Endothelial cell (in vitro differentiated cells): ENCODE data around the gene MIEN1. TPM values are rescaled to one million over a fixed set of nuclear protein-coding genes. Genes with fewer than 3 reads are reported as not detected.
"Not testable (repeated sequence)": the region's sequence is repeated elsewhere in the genome, so short reads cannot be mapped to it uniquely, and the experiment has no call there.

Experiments used
- DNase-seq: peaks from one replicate; pipeline ENCODE4 v3.0.0; 2021; ENCODE audit warnings: low spot score
- H3K27ac Mint-ChIP-seq: one replicate; pipeline ENCODE4 v1.8.0; 2021; ENCODE audit warnings: mixed read lengths, inconsistent platforms; ENCODE audit not compliant: unreplicated experiment
- H3K27me3 Mint-ChIP-seq: one replicate; pipeline ENCODE4 v1.8.0; 2021; ENCODE audit warnings: mild to moderate bottlenecking, moderate library complexity, mixed read lengths, inconsistent platforms; ENCODE audit not compliant: unreplicated experiment
- H3K36me3 Mint-ChIP-seq: one replicate; pipeline ENCODE4 v1.8.0; 2021; ENCODE audit warnings: mild to moderate bottlenecking, low read depth, mixed read lengths, inconsistent platforms; ENCODE audit not compliant: unreplicated experiment
- H3K4me1 Mint-ChIP-seq: one replicate; pipeline ENCODE4 v1.8.0; 2021; ENCODE audit warnings: mild to moderate bottlenecking, mixed read lengths, inconsistent platforms; ENCODE audit not compliant: unreplicated experiment
- H3K4me3 Mint-ChIP-seq: one replicate; pipeline ENCODE4 v1.8.0; 2021; ENCODE audit warnings: mild to moderate bottlenecking, mixed read lengths, inconsistent platforms; ENCODE audit not compliant: unreplicated experiment
- H3K9me3 Mint-ChIP-seq: one replicate; pipeline ENCODE4 v1.8.0; 2021; ENCODE audit warnings: mixed read lengths, inconsistent platforms; ENCODE audit not compliant: unreplicated experiment
- total RNA-seq: library from RNA; stranded (reverse); fragmentation: NEBNext Ultra II Directional; extraction: Animal tissue kit (Norgen Biotek cat#: 25700); gene quantifications from one replicate; pipeline ENCODE4 v1.2.1, GENCODE V29; 2021; ENCODE audit not compliant: unreplicated experiment
- TF ChIP-seq, protein P1 (sequence below): fragments of 200-600 bp; sonication (generic); IDR thresholded peaks from one replicate; pipeline ENCODE4 v1.5.0; 2021; ENCODE audit warnings: antibody characterized with exemption; ENCODE audit not compliant: unreplicated experiment

The MIEN1 gene
- total RNA-seq, 1 donor from 2014 or later, result 15.5 TPM

DNA sequence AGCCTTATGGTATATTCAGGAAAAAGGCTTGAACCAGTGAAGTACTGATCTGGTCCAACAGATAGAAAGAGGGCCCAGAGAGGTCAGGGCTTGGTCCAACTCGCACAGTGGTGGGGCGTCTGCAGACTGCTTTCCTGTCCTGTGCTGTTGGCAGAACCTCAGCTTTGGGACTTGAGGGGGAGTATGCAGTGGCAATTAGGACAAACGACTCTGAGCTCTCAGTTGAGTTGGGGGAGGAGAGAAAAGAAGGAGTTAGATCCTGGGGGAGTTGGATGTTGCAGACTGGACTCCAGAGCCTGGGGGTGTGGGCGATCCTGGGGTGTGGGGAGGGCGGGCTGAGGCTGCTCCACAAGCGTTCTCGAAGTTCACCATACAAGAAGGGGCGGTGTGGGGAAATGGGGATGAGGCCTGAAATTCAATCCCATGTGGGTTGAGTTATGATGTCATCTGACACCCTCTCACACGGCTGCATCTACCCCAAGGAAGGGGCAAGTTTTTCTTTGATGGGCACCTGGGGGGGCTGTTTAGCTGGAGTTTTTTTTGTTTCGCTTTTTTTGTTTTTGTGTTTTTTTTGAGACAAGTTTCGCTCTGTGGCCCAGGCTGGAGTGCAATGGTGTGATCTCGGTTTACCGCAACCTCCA, 22.0 kb upstream of the MIEN1 start:
- Mint-ChIP-seq H3K4me1 (peaks cover 5% of the 10 kb centered on the region), H3K27me3 (peaks cover 3% of the 10 kb centered on the region), H3K4me3 (no peak overlapping the region), H3K27ac (no peak overlapping the region), H3K9me3 (no peaks in the 10 kb centered on the region), H3K36me3 (no peaks in the 10 kb centered on the region)
- no peak for DNase-seq
- TF ChIP-seq, protein P1, sequence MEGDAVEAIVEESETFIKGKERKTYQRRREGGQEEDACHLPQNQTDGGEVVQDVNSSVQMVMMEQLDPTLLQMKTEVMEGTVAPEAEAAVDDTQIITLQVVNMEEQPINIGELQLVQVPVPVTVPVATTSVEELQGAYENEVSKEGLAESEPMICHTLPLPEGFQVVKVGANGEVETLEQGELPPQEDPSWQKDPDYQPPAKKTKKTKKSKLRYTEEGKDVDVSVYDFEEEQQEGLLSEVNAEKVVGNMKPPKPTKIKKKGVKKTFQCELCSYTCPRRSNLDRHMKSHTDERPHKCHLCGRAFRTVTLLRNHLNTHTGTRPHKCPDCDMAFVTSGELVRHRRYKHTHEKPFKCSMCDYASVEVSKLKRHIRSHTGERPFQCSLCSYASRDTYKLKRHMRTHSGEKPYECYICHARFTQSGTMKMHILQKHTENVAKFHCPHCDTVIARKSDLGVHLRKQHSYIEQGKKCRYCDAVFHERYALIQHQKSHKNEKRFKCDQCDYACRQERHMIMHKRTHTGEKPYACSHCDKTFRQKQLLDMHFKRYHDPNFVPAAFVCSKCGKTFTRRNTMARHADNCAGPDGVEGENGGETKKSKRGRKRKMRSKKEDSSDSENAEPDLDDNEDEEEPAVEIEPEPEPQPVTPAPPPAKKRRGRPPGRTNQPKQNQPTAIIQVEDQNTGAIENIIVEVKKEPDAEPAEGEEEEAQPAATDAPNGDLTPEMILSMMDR, result no peak

DNA sequence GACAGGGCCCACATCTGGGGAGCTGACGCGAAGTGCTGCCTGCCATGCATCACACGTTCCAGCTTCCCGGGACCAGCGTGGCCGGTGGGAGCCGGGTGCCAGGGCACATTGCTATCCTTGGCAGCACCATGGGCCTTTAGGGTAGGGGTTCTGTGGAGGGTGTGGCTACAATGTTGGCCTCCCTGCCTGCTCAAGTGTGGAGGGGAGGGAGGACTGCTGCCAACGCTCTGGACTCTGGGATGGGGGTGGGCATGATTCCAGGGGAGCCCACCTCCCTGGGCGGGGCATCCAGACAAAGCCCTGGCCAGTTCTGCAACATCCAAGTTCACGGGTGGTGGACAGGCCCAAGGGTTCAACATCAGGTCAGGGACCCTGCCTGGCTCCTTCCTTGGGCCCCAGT, 21.3 kb upstream of the MIEN1 start:
- Mint-ChIP-seq H3K4me1 (peaks cover 5% of the 10 kb centered on the region), H3K9me3 (no peaks in the 10 kb centered on the region), H3K36me3 (no peaks in the 10 kb centered on the region), H3K4me3 (no peak overlapping the region), H3K27me3 (peaks cover 3% of the 10 kb centered on the region), H3K27ac (no peak overlapping the region)
- TF ChIP-seq, protein P1, result no peak
- no peak for DNase-seq

DNA sequence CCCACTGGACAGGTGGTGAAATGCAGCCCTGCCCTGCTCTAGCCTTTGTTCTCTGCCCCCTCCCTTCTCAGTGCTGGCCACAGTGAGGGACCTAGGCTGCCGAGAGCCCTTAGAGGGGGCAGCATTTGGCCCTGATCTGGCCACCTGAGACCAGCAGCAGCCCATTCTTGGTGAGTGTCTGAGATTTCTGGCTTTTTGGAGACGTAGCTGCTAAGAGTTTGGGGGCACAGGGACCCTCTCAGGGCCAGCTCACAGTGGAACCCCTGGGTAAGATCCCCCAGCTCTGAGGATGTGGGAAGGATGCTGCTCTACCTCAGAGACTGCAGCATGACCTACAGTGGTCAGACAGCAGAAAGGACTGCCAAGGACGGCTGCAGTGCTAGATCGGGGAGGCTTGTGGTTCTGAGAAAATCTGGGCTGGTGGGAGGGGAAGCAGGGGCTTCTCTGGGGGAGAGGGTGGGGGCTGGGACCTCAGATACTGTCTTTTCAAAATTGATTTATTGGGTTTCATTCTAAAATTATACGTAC, 20.7 kb upstream of the MIEN1 start:
- H3K27me3 Mint-ChIP-seq, result peaks cover 3% of the 10 kb centered on the region

DNA sequence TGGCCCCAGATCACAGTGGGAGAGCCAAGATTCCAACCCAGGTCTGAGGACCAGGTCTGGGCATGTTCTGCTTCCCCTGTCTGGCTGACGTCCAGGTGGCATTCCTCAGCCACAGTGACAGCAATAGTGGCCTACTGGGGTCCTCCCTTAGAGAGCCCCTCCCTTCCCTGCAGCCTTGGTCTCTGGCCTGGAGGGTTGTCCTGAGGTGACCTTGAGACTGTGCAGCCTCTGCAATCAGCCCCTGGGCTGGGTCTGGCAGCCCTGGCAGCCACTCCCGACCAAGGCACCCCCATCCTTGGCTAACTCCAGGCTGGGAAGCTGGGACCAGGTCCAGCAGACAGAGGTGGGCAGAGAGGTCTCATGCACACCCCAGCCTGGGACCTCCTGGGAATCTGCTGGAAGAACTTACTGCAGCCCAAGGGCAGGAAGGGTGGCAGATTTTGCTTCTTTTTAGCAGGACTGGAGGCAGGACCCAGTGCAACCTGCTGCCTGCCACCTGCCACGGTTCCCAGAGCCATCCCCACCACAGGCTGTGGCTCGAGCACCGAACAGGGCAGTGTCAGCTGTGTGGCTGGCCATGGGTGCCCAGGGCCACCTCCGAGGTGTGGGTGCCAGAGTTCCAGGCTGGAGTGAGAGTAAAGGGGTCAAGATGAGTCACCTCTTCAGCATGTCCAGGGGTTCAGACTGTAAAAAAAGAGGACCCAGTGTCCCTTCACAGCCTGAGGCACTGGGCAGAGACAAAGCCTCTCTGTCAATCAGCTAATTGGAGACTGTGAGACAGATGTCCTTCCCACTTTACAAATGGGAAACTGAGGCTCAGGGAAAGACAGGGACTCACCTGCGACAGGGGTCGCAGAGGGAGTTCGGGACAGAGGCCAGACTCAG, 20.0 kb upstream of the MIEN1 start:
- no peak overlapping the region for H3K4me3 Mint-ChIP-seq
- H3K36me3 Mint-ChIP-seq, result no peaks in the 10 kb centered on the region
- peaks cover 3% of the 10 kb centered on the region for H3K27me3 Mint-ChIP-seq
- TF ChIP-seq, protein P1, result no peak
- peaks cover 5% of the 10 kb centered on the region for H3K4me1 Mint-ChIP-seq
- H3K9me3 Mint-ChIP-seq, result no peaks in the 10 kb centered on the region
- no peak for DNase-seq
- no peak overlapping the region for H3K27ac Mint-ChIP-seq

More for the DNA sequence above, 20.7 kb upstream of the MIEN1 start:
- Mint-ChIP-seq H3K27ac (no peak overlapping the region), H3K4me3 (no peak overlapping the region), H3K9me3 (no peaks in the 10 kb centered on the region), H3K4me1 (peaks cover 5% of the 10 kb centered on the region), H3K36me3 (no peaks in the 10 kb centered on the region)
- DNase-seq, result no peak
- TF ChIP-seq, protein P1, result no peak

DNA sequence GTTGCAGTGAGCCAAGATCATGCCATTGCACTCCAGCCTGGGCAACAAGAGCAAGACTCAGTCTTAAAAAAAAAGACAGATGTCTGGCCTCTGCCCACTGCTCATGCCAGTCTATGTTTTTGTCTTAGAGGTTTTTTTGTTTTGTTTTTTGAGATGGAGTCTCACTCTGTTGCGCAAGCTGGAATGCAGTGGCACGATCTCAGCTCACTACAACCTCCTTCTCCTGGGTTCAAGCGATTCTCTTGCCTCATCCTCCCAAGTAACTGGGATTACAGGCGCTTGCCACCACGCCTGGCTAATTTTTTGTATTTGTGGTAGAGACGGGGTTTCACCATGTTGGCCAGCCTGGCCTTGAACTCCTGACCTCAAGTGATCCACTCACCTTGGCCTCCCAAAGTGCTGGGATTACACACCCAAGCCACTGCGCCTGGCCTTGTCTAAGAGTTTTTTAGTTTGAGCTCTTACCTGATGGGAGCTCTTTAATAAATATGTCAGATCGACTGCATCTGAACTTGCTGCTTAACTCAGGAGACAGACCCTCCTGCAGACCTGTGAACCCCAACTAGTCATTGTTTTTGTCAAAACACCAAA, 18.2 kb upstream of the MIEN1 start:
- H3K27ac Mint-ChIP-seq, result not testable (repeated sequence)

More for the DNA sequence above, 18.2 kb upstream of the MIEN1 start:
- H3K4me3 Mint-ChIP-seq, H3K9me3 Mint-ChIP-seq, H3K36me3 Mint-ChIP-seq, DNase-seq, H3K27me3 Mint-ChIP-seq, H3K4me1 Mint-ChIP-seq: not testable (repeated sequence)
